H1 (cell line): ENCODE results near the gene MRPL20. TPM values are rescaled to one million over a fixed set of nuclear protein-coding genes. Genes with fewer than 3 reads are reported as not detected.

Source experiments
- CBX8 ChIP-seq: fragments of 300-800, 300-1000 bp; sonication (generic); IDR thresholded peaks from 2 replicates; pipeline ENCODE4 v1.7.1; 2016; ENCODE audit warnings: low read depth, low read length, borderline replicate concordance
- CTBP2 ChIP-seq: IDR thresholded peaks from 2 replicates; pipeline ENCODE4 v1.7.0; 2011; ENCODE audit warnings: borderline replicate concordance, mild to moderate bottlenecking, moderate library complexity, mixed read lengths, low read length; ENCODE audit not compliant: insufficient read depth, insufficient read length
- EGR1 ChIP-seq: IDR thresholded peaks from 2 replicates; pipeline ENCODE4 v1.6.1; 2011; ENCODE audit warnings: low read depth, low read length, borderline replicate concordance
- EP300 ChIP-seq, 2 experiments: IDR thresholded peaks; 1 replicate in 1 of 2; 2 replicates in 1 of 2; pipeline ENCODE4 v1.6.1; 2011 to 2012; ENCODE audit warnings: low read depth in 2 of 2, low read length in 2 of 2, mild to moderate bottlenecking in 2 of 2, borderline replicate concordance in 1 of 2, inconsistent platforms in 1 of 2, moderate library complexity in 1 of 2
- GABPA ChIP-seq: IDR thresholded peaks from 2 replicates; pipeline ENCODE4 v1.6.1; 2011; ENCODE audit warnings: mild to moderate bottlenecking, low read length, moderate library complexity, borderline replicate concordance; ENCODE audit not compliant: insufficient read depth
- JUND ChIP-seq: IDR thresholded peaks from 2 replicates; pipeline ENCODE4 v1.6.1; 2011; ENCODE audit warnings: mild to moderate bottlenecking, improper control_type of control experiment, low read length
- KDM1A ChIP-seq: fragments of 200-600, 300-600 bp; sonication (generic); IDR thresholded peaks from 2 replicates; pipeline ENCODE4 v1.7.1; 2016; ENCODE audit warnings: mild to moderate bottlenecking, low read length, borderline replicate concordance
- KDM4A ChIP-seq: IDR thresholded peaks from one replicate; pipeline ENCODE4 v1.7.1; 2012; ENCODE audit warnings: low read depth, mild to moderate bottlenecking, moderate library complexity, low read length, inconsistent platforms; ENCODE audit not compliant: severe bottlenecking
- POLR2A ChIP-seq, 2 experiments: IDR thresholded peaks; 1 replicate in 1 of 2; 2 replicates in 1 of 2; pipeline ENCODE4 v1.6.1; 2011; ENCODE audit warnings: low read depth in 2 of 2, low read length in 2 of 2, mild to moderate bottlenecking in 2 of 2; ENCODE audit errors: control extremely low read depth in 1 of 2
- RNF2 ChIP-seq: fragments of 200-900, 300-1000 bp; sonication (generic); IDR thresholded peaks from 2 replicates; pipeline ENCODE4 v1.7.1; 2016; ENCODE audit warnings: borderline replicate concordance, low read depth, mild to moderate bottlenecking, antibody characterized with exemption, low read length; ENCODE audit not compliant: poor library complexity, severe bottlenecking; ENCODE audit errors: missing control alignments
- RXRA ChIP-seq: IDR thresholded peaks from 2 replicates; pipeline ENCODE4 v1.6.1; 2011; ENCODE audit warnings: low read depth, mild to moderate bottlenecking, low read length, moderate library complexity; ENCODE audit not compliant: insufficient read depth
- SP1 ChIP-seq: IDR thresholded peaks from 2 replicates; pipeline ENCODE4 v1.6.1; 2011; ENCODE audit warnings: low read depth, low read length
- SUZ12 ChIP-seq: fragments of 200-600 bp; sonication (generic); IDR thresholded peaks from 2 replicates; pipeline ENCODE4 v1.6.1; 2012; ENCODE audit warnings: mild to moderate bottlenecking, inconsistent platforms, low read length, moderate library complexity, mixed read lengths
- TAF1 ChIP-seq: IDR thresholded peaks from 2 replicates; pipeline ENCODE4 v1.6.1; 2011; ENCODE audit warnings: mild to moderate bottlenecking, low read depth, low read length
- TCF12 ChIP-seq: IDR thresholded peaks from 2 replicates; pipeline ENCODE4 v1.6.1; 2011; ENCODE audit warnings: low read depth, mild to moderate bottlenecking, low read length
- ZNF274 ChIP-seq: IDR thresholded peaks from 2 replicates; pipeline ENCODE4 v1.7.0; 2012; ENCODE audit warnings: low read length, borderline replicate concordance; ENCODE audit errors: extremely low read depth
- polyA plus RNA-seq, 7 experiments: library from polyadenylated mRNA; depleted of rRNA in 3 of 7; stranded (reverse) in 5 of 7; unstranded in 2 of 7; fragments of >200 nt in 5 of 7; fragments of 200-250 nt in 2 of 7; gene quantifications; 1 replicate in 5 of 7; 2 replicates in 1 of 7; 4 replicates in 1 of 7; pipeline versions ENCODE4 v1.2.1 to v1.2.3, GENCODE V29; 2011 to 2013; ENCODE audit warnings: missing spikeins in 2 of 7, mixed read lengths in 2 of 7
- total RNA-seq: library from RNA; stranded (reverse); fragmentation: NEBNext Ultra II Directional; extraction: Animal tissue kit (Norgen Biotek cat#: 25700); gene quantifications from 2 replicates; pipeline ENCODE4 v1.2.1, GENCODE V29; 2021
- TF ChIP-seq, protein P1 (sequence below): IDR thresholded peaks from 2 replicates; pipeline ENCODE4 v1.6.1; 2011; ENCODE audit warnings: low read depth, mild to moderate bottlenecking, low read length; ENCODE audit not compliant: insufficient read depth
- TF ChIP-seq, protein P2 (sequence below): IDR thresholded peaks from 2 replicates; pipeline ENCODE4 v1.6.1; 2012; ENCODE audit warnings: inconsistent platforms
- TF ChIP-seq, protein P3 (sequence below): IDR thresholded peaks from 2 replicates; pipeline ENCODE4 v1.6.1; 2012; ENCODE audit warnings: inconsistent platforms

MRPL20 gene
- total and polyA plus RNA-seq, 2 of the 8 experiments (the other 6 are each of a cell fraction or from before 2014, with no cell fraction given), result 126 to 151 TPM

DNA sequence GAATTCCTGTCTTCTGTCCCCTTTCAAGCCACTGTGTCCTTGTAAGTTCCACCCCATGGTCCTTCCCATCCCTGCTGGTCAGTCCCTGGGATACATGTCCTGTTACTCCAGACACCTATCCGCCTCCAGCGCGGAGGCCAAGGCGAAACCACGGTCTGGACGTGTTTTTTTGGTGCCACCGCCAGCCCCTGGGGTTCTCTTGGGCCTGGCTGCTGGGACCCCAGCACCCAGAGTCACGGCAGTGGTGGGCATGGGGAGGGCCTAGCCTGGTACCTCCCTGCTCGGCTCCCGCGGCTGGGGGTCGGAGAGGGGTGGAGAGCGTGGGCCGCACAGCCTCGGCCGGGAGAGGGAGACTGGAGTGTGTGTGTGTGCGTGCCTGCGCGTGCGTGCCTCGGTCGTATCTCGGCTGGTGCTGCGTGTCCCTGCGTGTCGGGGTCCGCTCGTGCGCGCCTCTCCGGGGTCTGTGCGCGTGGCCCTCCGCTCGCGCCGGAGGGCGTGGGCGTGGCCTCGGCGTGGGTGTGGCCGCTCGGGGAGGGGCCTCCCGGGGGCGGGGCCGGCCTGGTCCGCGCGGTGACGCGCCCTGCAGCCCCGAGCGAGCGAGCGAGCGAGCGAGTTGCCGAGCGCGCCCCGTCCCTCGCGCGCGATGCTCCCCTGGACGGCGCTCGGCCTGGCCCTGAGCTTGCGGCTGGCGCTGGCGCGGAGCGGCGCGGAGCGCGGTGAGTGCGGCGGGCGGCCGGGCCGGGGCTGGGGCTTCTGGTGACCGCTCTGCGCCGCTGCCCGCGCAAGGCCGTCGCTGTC is 28.2 kb upstream of the MRPL20 start, which contains the start of gene VWA1 (continued):
- no peak for TF ChIP-seq SUZ12
- no peak for TF ChIP-seq RXRA
- TF ChIP-seq ZNF274, result no peak
- no peak for TF ChIP-seq RNF2
- no peak; the same call in 1 of the 2 replicates for TF ChIP-seq EGR1
- TF ChIP-seq TAF1, result peak; percentile 46; the same call in 1 of the 2 replicates
- no peak for TF ChIP-seq SP1
- no peak for TF ChIP-seq CBX8
- peak; percentile 40 for TF ChIP-seq KDM4A
- TF ChIP-seq CTBP2, result no peak
- no peak for TF ChIP-seq KDM1A
- TF ChIP-seq POLR2A (IDR thresholded peaks at IDR 0.05; ENCODE audit: control extremely low read depth in 1 of 2, low read depth in 2 of 2, low read length in 2 of 2), result no peak
- TF ChIP-seq, protein P1, sequence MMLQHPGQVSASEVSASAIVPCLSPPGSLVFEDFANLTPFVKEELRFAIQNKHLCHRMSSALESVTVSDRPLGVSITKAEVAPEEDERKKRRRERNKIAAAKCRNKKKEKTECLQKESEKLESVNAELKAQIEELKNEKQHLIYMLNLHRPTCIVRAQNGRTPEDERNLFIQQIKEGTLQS, result no peak
- TF ChIP-seq, protein P2, sequence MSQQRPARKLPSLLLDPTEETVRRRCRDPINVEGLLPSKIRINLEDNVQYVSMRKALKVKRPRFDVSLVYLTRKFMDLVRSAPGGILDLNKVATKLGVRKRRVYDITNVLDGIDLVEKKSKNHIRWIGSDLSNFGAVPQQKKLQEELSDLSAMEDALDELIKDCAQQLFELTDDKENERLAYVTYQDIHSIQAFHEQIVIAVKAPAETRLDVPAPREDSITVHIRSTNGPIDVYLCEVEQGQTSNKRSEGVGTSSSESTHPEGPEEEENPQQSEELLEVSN, result no peak
- no peak for TF ChIP-seq JUND
- TF ChIP-seq, protein P3, sequence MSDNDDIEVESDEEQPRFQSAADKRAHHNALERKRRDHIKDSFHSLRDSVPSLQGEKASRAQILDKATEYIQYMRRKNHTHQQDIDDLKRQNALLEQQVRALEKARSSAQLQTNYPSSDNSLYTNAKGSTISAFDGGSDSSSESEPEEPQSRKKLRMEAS, result peak; percentile 59; the same call in 1 of the 2 replicates
- 0 out of 2 replicates have a peak, but pooled peaks have one; percentile 13 for TF ChIP-seq GABPA
- TF ChIP-seq EP300 (IDR thresholded peaks at IDR 0.05; ENCODE audit: borderline replicate concordance in 1 of 2, low read depth in 2 of 2, low read length in 2 of 2), result no peak
- no peak for TF ChIP-seq TCF12
